ENCODE data around the gene CBR1.

DNA sequence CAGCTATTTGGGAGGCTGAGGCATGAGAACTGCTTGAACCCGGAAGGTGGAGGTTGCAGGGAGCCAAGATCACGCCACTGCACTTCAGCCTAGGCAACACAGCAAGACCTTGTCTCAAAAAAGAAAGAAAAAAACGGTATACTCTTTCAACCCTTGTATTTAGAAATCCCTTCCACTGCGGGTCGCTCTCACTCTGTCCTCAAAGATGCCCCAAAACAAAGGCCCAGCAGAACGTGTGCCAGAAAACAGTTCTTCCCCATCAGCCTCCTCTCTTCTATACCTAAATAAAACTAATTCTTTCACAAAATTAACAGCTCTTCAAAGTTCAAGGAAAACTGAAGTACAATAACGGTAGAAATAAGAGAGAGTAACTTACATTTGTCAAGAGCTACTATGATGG, 22.7 kb upstream of the CBR1 start:
- TF ChIP-seq, protein P1, sequence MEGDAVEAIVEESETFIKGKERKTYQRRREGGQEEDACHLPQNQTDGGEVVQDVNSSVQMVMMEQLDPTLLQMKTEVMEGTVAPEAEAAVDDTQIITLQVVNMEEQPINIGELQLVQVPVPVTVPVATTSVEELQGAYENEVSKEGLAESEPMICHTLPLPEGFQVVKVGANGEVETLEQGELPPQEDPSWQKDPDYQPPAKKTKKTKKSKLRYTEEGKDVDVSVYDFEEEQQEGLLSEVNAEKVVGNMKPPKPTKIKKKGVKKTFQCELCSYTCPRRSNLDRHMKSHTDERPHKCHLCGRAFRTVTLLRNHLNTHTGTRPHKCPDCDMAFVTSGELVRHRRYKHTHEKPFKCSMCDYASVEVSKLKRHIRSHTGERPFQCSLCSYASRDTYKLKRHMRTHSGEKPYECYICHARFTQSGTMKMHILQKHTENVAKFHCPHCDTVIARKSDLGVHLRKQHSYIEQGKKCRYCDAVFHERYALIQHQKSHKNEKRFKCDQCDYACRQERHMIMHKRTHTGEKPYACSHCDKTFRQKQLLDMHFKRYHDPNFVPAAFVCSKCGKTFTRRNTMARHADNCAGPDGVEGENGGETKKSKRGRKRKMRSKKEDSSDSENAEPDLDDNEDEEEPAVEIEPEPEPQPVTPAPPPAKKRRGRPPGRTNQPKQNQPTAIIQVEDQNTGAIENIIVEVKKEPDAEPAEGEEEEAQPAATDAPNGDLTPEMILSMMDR (IDR thresholded peaks at IDR 0.05), result no peak
- TF ChIP-seq POLR2A (IDR thresholded peaks at IDR 0.05), result no peak
- TF ChIP-seq POLR2AphosphoS5 (IDR thresholded peaks at IDR 0.05), result no peak

All from stomach (tissue), 4 donors.